ENCODE data around the gene STPG2.
A peak's percentile ranks its signal among the peaks of the same experiment; 100 is the strongest.
"Not testable (repeated sequence)": the region's sequence is repeated elsewhere in the genome, so short reads cannot be mapped to it uniquely, and the experiment has no call there.

The STPG2 gene

DNA sequence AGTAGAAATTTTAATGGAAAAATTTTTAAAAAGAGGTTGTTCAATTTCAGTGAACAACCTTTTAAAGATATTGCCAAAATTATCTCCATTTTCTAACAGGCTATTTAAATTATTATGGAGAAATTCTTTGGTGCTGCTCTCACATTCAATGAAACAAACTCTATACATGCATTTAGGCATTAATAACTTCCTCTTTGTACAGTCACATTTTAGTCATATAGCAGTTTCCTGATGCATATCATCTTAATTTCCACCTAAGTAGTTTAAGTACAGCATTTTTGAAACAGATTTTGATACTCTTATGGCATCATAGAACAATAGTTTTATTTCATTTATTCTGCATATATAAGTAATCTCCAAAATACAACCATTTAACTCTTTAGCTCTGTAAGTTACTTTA is 500.1 kb downstream of the STPG2 start:
- no peak for TF ChIP-seq POLR2A (IDR thresholded peaks at IDR 0.05; ENCODE audit: low read depth, low read length)
- DNase-seq (ENCODE audit: insufficient read length, low spot score) (no peak), FAIRE-seq (no peak)

GRCh38 chr4:97639961-97640360 is 503.3 kb downstream of the STPG2 start:
- no peak for TF ChIP-seq POLR2A (IDR thresholded peaks at IDR 0.05; ENCODE audit: low read depth, low read length)
- FAIRE-seq, result no peak
- no peak for DNase-seq (ENCODE audit: insufficient read length, low spot score)

DNA sequence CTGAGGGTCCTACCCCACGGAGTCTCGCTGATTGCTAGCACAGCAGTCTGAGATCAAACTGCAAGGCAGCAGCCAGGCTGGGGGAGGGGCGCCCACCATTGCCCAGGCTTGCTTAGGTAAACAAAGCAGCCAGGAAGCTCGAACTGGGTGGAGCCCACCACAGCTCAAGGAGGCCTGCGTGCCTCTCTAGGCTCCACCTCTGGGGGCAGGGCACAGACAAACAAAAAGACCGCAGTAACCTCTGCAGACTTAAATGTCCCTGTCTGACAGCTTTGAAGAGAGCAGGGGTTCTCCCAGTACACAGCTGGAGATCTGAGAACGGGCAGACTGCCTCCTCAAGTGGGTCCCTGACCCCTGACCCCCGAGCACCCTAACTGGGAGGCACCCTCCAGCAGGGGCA is 509.4 kb downstream of the STPG2 start:
- not testable (repeated sequence) for DNase-seq (ENCODE audit: insufficient read length, low spot score); FAIRE-seq

DNA sequence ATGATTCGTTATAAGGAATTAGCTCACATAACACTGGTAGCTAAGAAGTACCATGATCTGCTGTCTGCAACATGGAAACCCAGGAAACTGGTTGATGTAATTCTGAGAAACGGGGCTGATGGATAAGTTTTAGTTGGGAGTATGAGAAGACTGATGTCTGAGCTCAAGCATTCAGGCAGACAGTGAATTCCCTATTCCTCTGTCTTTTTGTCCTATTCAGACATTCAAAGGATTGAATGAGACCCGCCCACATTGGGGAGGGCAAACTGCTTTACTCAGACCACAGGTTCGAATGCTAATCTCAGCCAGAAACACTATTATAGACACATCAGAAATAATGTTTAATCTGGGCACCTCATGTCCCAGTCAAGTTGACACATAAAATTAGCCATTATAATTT is 515.5 kb downstream of the STPG2 start:
- TF ChIP-seq POLR2A (IDR thresholded peaks at IDR 0.05; ENCODE audit: low read depth, low read length), result no peak
- FAIRE-seq (no peak), DNase-seq (ENCODE audit: insufficient read length, low spot score) (no peak)

DNA sequence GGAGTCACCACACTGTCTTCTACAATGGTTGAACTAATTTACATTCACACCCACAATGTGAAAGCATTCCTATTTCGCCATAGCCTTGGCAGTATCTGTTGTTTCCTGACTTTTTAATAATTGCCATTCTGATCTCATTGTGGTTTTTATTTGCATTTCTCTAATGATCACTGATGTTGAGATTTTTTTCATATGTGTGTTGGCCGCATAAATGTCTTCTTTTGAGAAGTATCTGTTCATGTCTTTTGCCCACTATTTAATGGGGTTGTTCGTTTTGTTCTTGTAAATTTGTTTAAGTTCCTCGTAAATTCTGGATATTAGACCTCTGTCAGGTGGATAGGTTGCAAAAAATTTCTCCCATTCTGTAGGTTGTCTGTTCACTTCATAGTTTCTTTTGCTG is 519.1 kb downstream of the STPG2 start:
- DNase-seq (ENCODE audit: insufficient read length, low spot score), result no peak
- no peak for TF ChIP-seq POLR2A (IDR thresholded peaks at IDR 0.05; ENCODE audit: low read depth, low read length)
- FAIRE-seq, result no peak

DNA sequence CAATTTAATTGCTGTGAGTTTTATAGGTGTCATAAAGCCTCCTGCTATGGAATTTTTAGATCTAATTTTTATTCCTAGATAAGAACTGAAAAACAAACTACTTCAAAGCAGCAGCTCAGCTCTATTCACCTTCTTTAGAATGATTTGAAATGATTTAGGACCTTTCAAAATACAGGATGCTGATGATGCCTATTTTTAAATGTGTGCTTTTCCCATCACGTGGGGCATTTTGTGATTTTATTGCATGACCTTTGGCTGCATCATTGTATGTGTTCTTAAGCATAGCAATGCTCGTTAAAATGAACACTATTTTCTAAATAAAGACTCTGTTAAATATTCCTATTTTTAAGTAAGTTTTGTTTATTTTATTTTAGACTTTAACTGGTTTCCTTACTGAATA is 537.3 kb downstream of the STPG2 start:
- no peak for TF ChIP-seq POLR2A (IDR thresholded peaks at IDR 0.05; ENCODE audit: low read depth, low read length)
- FAIRE-seq (no peak), DNase-seq (ENCODE audit: insufficient read length, low spot score) (no peak)

GRCh38 chr4:97593248-97593647 is 550.0 kb downstream of the STPG2 start:
- no peak for TF ChIP-seq POLR2A (IDR thresholded peaks at IDR 0.05; ENCODE audit: low read depth, low read length)
- FAIRE-seq, result no peak

DNA sequence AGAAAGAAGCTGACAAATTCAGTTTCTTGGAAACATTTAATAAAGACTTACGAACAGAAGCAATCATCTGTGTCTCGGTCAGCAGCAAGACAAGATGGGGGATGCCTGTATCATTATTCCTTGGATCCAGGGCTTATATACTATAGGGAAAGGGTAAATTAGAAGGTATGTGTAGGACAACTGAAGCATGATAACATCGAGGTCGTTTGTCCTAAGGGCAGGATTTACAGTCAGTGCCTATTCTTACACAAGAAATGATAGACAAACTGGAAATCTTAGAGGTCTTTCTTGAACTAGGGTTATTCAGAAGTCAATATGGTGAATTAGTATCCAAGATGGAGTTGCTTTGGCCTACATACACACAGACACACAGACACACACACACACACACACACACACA is 553.0 kb downstream of the STPG2 start:
- DNase-seq (ENCODE audit: insufficient read length, low spot score), result no peak
- TF ChIP-seq POLR2A (IDR thresholded peaks at IDR 0.05; ENCODE audit: low read depth, low read length), result no peak
- no peak for FAIRE-seq

More at GRCh38 chr4:97593248-97593647, 550.0 kb downstream of the STPG2 start:
- no peak for DNase-seq (ENCODE audit: insufficient read length, low spot score)

GRCh38 chr4:97589481-97590196 is 553.6 kb downstream of the STPG2 start:
- FAIRE-seq (no peak), DNase-seq (ENCODE audit: insufficient read length, low spot score) (no peak)
- TF ChIP-seq POLR2A (IDR thresholded peaks at IDR 0.05; ENCODE audit: low read depth, low read length), result no peak

DNA sequence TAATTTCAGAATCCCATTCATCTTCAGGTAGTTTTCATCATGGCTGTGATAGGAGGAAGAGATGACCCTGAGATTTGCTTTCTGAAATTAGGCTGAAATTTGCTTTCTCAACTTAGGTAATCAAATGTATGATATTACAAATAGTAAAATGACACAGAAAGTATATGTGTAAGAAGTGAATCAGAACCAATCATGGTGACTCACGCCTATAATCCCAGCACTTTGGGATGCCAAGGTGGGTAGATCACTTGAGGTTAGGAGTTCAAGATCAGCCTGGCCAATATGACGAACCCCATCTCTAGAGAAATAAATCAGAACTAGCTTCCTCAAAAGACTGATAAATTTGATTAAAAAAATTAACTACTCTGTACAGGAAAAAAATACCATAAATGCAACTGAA is 555.4 kb downstream of the STPG2 start:
- TF ChIP-seq POLR2A (IDR thresholded peaks at IDR 0.05; ENCODE audit: low read depth, low read length), result no peak
- FAIRE-seq (peak; percentile 81), DNase-seq (ENCODE audit: insufficient read length, low spot score) (no peak)

GRCh38 chr4:97585274-97585673 is 558.0 kb downstream of the STPG2 start:
- FAIRE-seq (no peak), DNase-seq (ENCODE audit: insufficient read length, low spot score) (no peak)
- no peak for TF ChIP-seq POLR2A (IDR thresholded peaks at IDR 0.05; ENCODE audit: low read depth, low read length)

GRCh38 chr4:97582890-97583289 is 560.4 kb downstream of the STPG2 start:
- DNase-seq (ENCODE audit: insufficient read length, low spot score) (no peak), FAIRE-seq (no peak)
- no peak for TF ChIP-seq POLR2A (IDR thresholded peaks at IDR 0.05; ENCODE audit: low read depth, low read length)

DNA sequence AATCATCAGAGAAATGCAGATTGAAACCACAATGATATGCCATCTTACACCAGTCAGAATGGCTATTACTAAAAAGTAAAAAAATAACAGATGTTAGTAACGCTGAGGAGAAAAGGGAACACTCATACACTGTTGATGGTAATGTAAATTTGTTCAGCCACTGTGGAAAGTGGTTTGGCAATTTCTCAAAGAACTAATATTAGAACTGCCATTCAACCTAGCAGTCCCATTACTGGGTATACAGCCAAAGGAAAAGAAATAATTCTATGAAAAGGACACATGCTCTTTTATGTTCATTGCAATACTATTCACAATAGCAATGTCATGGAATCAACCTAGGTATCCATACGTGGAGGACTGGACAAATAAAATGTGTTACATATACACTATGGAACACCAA is 566.3 kb downstream of the STPG2 start:
- FAIRE-seq (no peak), DNase-seq (ENCODE audit: insufficient read length, low spot score) (no peak)
- no peak for TF ChIP-seq POLR2A (IDR thresholded peaks at IDR 0.05; ENCODE audit: low read depth, low read length)

DNA sequence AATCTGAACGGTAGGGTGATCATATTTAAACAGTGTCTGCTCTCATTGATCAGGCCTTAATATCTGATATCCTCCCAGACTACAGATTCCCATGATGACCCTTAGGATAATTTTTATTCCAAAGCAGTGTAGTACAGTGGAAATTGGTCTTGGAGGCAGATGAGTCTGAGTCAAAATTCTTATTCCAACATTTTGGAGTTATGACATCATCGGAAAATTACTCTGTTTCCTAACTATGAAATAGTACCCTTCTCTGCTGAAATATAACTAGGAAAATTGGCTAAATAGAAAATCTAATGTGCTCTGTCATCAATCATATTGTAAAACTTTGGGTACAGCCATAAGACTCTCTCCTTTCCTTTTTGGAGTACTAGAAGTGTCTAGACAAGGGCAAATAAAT is 583.3 kb downstream of the STPG2 start:
- FAIRE-seq, result no peak
- no peak for DNase-seq (ENCODE audit: insufficient read length, low spot score)
- TF ChIP-seq POLR2A (IDR thresholded peaks at IDR 0.05; ENCODE audit: low read depth, low read length), result no peak

- DNase-seq (ENCODE audit: insufficient read length, low spot score) (no peak), FAIRE-seq (no peak)
- no peak for TF ChIP-seq POLR2A (IDR thresholded peaks at IDR 0.05; ENCODE audit: low read depth, low read length)
Observed at GRCh38 chr4:97558204-97558778, 585.0 kb downstream of the STPG2 start.

GRCh38 chr4:97550637-97551036 is 592.6 kb downstream of the STPG2 start:
- FAIRE-seq; DNase-seq (ENCODE audit: insufficient read length, low spot score): not testable (repeated sequence)

Measured in H54 (cell line).